ENCODE results near the gene COX8C. TPM values are rescaled to one million over a fixed set of nuclear protein-coding genes. Genes with fewer than 3 reads are reported as not detected.
A peak's percentile ranks its signal among the peaks of the same experiment; 100 is the strongest.

Gene COX8C
- total RNA-seq, 1 donor: not detected

GRCh38 chr14:93320489-93320888, 26.5 kb upstream of the COX8C start:
- no peaks in the 10 kb centered on the region for H3K27me3 ChIP-seq (ENCODE audit: insufficient read depth, low read length)
- peaks cover 58% of the 10 kb centered on the region for H4K20me1 ChIP-seq (ENCODE audit: insufficient read depth, low read length)
- H3K27ac ChIP-seq (ENCODE audit: low read depth, low read length): peak overlapping the region; percentile 12
- no peak overlapping the region for H3K4me3 ChIP-seq (ENCODE audit: insufficient read depth, low read length)
- no peak for DNase-seq (ENCODE audit: insufficient read length, low spot score, missing footprints)
- no peak for TF ChIP-seq CTCF (IDR thresholded peaks at IDR 0.05; ENCODE audit: extremely low read depth, low read depth, low read length)
- no peak overlapping the region for H3K4me2 ChIP-seq (ENCODE audit: insufficient read depth, low read length)
- no peaks in the 10 kb centered on the region for H3K9me3 ChIP-seq (ENCODE audit: low read depth, low read length)
- H3K4me1 ChIP-seq (ENCODE audit: insufficient read depth, low read length): peaks cover 32% of the 10 kb centered on the region
- H2AFZ ChIP-seq (ENCODE audit: low read length): no peak overlapping the region
- peaks cover 95% of the 10 kb centered on the region for H3K79me2 ChIP-seq (ENCODE audit: insufficient read depth, low read length)
- H3K36me3 ChIP-seq (ENCODE audit: insufficient read depth, low read length): no peaks in the 10 kb centered on the region

GRCh38 chr14:93322929-93323599, 23.9 kb upstream of the COX8C start:
- TF ChIP-seq CTCF (IDR thresholded peaks at IDR 0.05; ENCODE audit: extremely low read depth, low read depth, low read length): no peak
- peaks cover 60% of the 10 kb centered on the region for H4K20me1 ChIP-seq (ENCODE audit: insufficient read depth, low read length)

GRCh38 chr14:93323600-93324174, 23.3 kb upstream of the COX8C start:
- H3K4me2 ChIP-seq (ENCODE audit: insufficient read depth, low read length): no peak overlapping the region
- peaks cover 9% of the 10 kb centered on the region for H3K4me1 ChIP-seq (ENCODE audit: insufficient read depth, low read length)
- no peak for DNase-seq (ENCODE audit: insufficient read length, low spot score, missing footprints)
- no peak for TF ChIP-seq CTCF (IDR thresholded peaks at IDR 0.05; ENCODE audit: extremely low read depth, low read depth, low read length)
- H3K4me3 ChIP-seq (ENCODE audit: insufficient read depth, low read length): no peak overlapping the region
- H2AFZ ChIP-seq (ENCODE audit: low read length): no peak overlapping the region
- peaks cover 100% of the 10 kb centered on the region for H3K79me2 ChIP-seq (ENCODE audit: insufficient read depth, low read length)
- no peaks in the 10 kb centered on the region for H3K9me3 ChIP-seq (ENCODE audit: low read depth, low read length)
- peaks cover 57% of the 10 kb centered on the region for H4K20me1 ChIP-seq (ENCODE audit: insufficient read depth, low read length)
- no peak overlapping the region for H3K27ac ChIP-seq (ENCODE audit: low read depth, low read length)
- no peaks in the 10 kb centered on the region for H3K27me3 ChIP-seq (ENCODE audit: insufficient read depth, low read length)
- H3K36me3 ChIP-seq (ENCODE audit: insufficient read depth, low read length): no peaks in the 10 kb centered on the region

More at GRCh38 chr14:93322929-93323599, 23.9 kb upstream of the COX8C start:
- Histone ChIP-seq H3K27me3 (ENCODE audit: insufficient read depth, low read length) (no peaks in the 10 kb centered on the region), H3K4me1 (ENCODE audit: insufficient read depth, low read length) (peaks cover 15% of the 10 kb centered on the region), H2AFZ (ENCODE audit: low read length) (no peak overlapping the region), H3K9me3 (ENCODE audit: low read depth, low read length) (no peaks in the 10 kb centered on the region), H3K36me3 (ENCODE audit: insufficient read depth, low read length) (no peaks in the 10 kb centered on the region), H3K27ac (ENCODE audit: low read depth, low read length) (no peak overlapping the region), H3K79me2 (ENCODE audit: insufficient read depth, low read length) (peaks cover 96% of the 10 kb centered on the region), H3K4me2 (ENCODE audit: insufficient read depth, low read length) (no peak overlapping the region), H3K4me3 (ENCODE audit: insufficient read depth, low read length) (no peak overlapping the region)
- DNase-seq (ENCODE audit: insufficient read length, low spot score, missing footprints): no peak

- Histone ChIP-seq H3K27ac (ENCODE audit: low read depth, low read length) (no peak overlapping the region), H3K4me2 (ENCODE audit: insufficient read depth, low read length) (no peak overlapping the region), H4K20me1 (ENCODE audit: insufficient read depth, low read length) (peaks cover 55% of the 10 kb centered on the region), H2AFZ (ENCODE audit: low read length) (no peak overlapping the region), H3K36me3 (ENCODE audit: insufficient read depth, low read length) (no peaks in the 10 kb centered on the region), H3K4me3 (ENCODE audit: insufficient read depth, low read length) (no peak overlapping the region), H3K27me3 (ENCODE audit: insufficient read depth, low read length) (no peaks in the 10 kb centered on the region), H3K9me3 (ENCODE audit: low read depth, low read length) (no peaks in the 10 kb centered on the region), H3K79me2 (ENCODE audit: insufficient read depth, low read length) (peaks cover 100% of the 10 kb centered on the region), H3K4me1 (ENCODE audit: insufficient read depth, low read length) (no peaks in the 10 kb centered on the region)
- no peak for DNase-seq (ENCODE audit: insufficient read length, low spot score, missing footprints)
- TF ChIP-seq CTCF (IDR thresholded peaks at IDR 0.05; ENCODE audit: extremely low read depth, low read depth, low read length): no peak
Measured at GRCh38 chr14:93326196-93326595, 20.8 kb upstream of the COX8C start.
